Right ventricle myocardium inferior (tissue), 1 donor: ENCODE data around the gene SPTBN2. TPM values are rescaled to one million over a fixed set of nuclear protein-coding genes. Genes with fewer than 3 reads are reported as not detected.

Source experiments
- total RNA-seq: library from RNA; stranded (reverse); fragmentation: NEBNext Ultra II Directional; extraction: Animal tissue kit (Norgen Biotek cat#: 25700); gene quantifications from one replicate; pipeline ENCODE4 v1.2.1, GENCODE V29; 2021
- donor health status: DM: no; HTN: yes; CAD: no; lungs with severe emphysema.

The SPTBN2 gene
- total RNA-seq, 1 donor from 2014 or later = 0.95 TPM

Other genes with a start within 250 kb of the SPTBN2 start
- gene DPP3, start 248.8 kb downstream of the SPTBN2 start, total RNA-seq = 15.8 TPM
- gene BBS1, start 218.6 kb downstream of the SPTBN2 start, total RNA-seq = 20.9 TPM
- gene ZDHHC24, start 183.2 kb downstream of the SPTBN2 start, total RNA-seq = 4.0 TPM
- not detected for gene ACTN3, start 182.3 kb downstream of the SPTBN2 start, total RNA-seq
- 51.0 TPM for gene CTSF, start 160.6 kb downstream of the SPTBN2 start, total RNA-seq
- gene CCDC87, start 136.2 kb downstream of the SPTBN2 start, total RNA-seq = 0.27 TPM
- gene CCS, start 136.0 kb downstream of the SPTBN2 start, total RNA-seq = 23.5 TPM
- 30.1 TPM for gene RBM14, start 112.6 kb downstream of the SPTBN2 start, total RNA-seq
- 72.1 TPM for gene RBM4, start 90.5 kb downstream of the SPTBN2 start, total RNA-seq
- 14.0 TPM for gene RBM4B, start 51.3 kb downstream of the SPTBN2 start, total RNA-seq
- 5.6 TPM for gene RCE1, start 114.2 kb upstream of the SPTBN2 start, total RNA-seq
- gene LRFN4, start 127.8 kb upstream of the SPTBN2 start, total RNA-seq = 24.7 TPM
- gene PC, start 229.2 kb upstream of the SPTBN2 start, total RNA-seq = 7.5 TPM
- gene C11orf86, start 246.1 kb upstream of the SPTBN2 start, total RNA-seq = not detected